ENCODE measurements around the gene COA3. TPM values are rescaled to one million over a fixed set of nuclear protein-coding genes. Genes with fewer than 3 reads are reported as not detected.

COA3 gene
- total and polyA plus RNA-seq, 7 donors: 73.4 to 382 (median 100) TPM

DNA sequence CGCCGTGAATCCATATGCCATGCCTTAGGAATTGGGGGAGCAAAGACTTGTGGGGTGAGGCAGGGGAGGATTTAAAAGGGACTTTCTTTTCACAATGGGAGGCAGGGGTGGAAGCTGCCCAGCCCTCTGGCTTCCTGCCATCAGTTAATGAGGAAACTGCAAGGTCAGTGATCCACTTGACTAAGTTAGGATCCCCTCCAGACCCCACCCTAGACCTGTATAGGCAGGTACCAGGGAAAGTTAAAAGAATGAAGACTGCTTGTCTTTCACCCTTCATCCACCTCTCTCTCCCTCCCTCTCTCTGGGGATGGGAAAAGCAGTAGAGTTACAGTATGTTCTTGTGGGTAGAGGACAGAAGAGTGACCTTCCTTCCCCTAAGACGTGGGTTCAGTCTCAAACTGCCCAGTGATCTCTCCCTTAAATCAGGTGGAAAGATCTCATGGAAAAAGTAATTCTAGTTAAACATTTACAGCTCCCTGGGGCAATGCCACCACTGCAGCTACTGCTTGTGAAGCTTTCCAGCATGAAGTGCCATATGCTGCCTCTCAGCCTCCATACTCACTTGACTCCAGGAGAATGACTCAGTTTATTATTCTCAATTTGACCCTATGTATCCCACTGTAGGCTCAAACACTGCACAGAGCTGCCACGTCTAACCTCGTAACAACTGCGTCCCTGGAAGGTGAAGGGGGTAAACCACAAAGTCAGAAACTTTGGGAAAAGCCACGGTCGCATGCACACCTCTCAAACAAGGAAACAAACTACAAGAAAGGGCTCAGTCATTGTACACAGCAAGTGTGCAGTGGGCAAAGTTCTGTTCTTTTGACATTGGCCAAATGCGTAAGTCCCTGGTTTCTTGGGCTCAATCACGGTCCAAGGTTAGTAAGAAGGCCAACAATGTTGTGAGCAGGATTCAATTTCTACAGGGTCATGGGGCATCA, 1.2 kb downstream of the COA3 start:
- Histone ChIP-seq H3K4me1 (peaks cover 0 to 25% (median 22%) of the 10 kb centered on the region in 4 donors), H3K36me3 (peaks cover 0 to 23% (median 0%) of the 10 kb centered on the region in 4 donors), H3K27ac (peak overlapping the region in 2 of 4 donors; percentile 80), H3K4me3 (peak overlapping the region; percentile 72 to 88 (median 81)), H3K27me3 (no peaks in the 10 kb centered on the region), H3K9me3 (no peaks in the 10 kb centered on the region)
- intact Hi-C loops (cut with DNase I): no loop called here
- WGBS, 2 donors: 18 to 64% methylated on average over 10 of the region's 10 CpGs
- TF ChIP-seq POLR2A (IDR thresholded peaks at IDR 0.05) (peak in 1 of 2 donors; percentile 42), POLR2AphosphoS5 (IDR thresholded peaks at IDR 0.05) (peak in 1 of 4 donors; percentile 41), EP300 (IDR thresholded peaks at IDR 0.05) (no peak), CTCF (IDR thresholded peaks at IDR 0.05) (no peak)
- DNase-seq: no peak

DNA sequence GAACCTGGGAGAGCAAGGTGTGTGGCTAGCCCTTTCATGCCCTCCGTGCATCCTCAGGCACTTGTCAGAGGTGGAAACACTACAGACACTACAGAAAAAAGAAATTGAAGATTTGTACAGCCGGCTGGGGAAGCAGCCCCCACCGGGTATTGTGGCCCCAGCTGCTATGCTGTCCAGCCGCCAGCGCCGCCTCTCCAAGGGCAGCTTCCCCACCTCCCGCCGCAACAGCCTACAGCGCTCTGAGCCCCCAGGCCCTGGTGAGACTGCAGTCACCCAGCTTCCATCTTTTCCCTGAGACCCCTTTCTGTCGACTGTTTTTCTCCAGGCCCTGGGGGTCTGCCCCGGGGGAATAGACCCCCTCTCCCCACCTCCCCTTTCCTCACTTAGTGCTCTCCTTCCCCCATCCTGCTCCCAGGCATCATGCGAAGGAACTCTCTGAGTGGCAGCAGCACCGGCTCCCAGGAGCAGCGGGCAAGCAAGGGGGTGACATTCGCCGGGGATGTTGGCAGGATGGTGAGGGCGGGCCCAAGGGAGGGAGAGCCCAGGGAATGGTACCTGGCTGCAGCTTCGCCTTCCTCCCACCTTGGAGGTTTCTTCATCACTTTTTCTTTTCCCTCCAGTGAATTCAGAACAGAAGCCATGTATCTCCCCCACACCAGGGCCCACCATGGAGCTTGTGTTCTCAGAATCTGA, 2.3 kb downstream of the COA3 start:
- peaks cover 0 to 25% (median 22%) of the 10 kb centered on the region in 4 donors for H3K4me1 ChIP-seq
- no peak overlapping the region for H3K4me3 ChIP-seq
- DNase-seq: no peak
- no peaks in the 10 kb centered on the region for H3K9me3 ChIP-seq
- WGBS, 2 donors: 66 to 88% methylated on average over 18 of the region's 18 CpGs
- TF ChIP-seq POLR2AphosphoS5 (IDR thresholded peaks at IDR 0.05) (no peak), CTCF (IDR thresholded peaks at IDR 0.05) (no peak), POLR2A (IDR thresholded peaks at IDR 0.05) (no peak), EP300 (IDR thresholded peaks at IDR 0.05) (no peak)
- peaks cover 0 to 23% (median 0%) of the 10 kb centered on the region in 4 donors for H3K36me3 ChIP-seq
- H3K27ac ChIP-seq: no peak overlapping the region
- H3K27me3 ChIP-seq: no peaks in the 10 kb centered on the region
- intact Hi-C loops (cut with DNase I): no loop called here

DNA sequence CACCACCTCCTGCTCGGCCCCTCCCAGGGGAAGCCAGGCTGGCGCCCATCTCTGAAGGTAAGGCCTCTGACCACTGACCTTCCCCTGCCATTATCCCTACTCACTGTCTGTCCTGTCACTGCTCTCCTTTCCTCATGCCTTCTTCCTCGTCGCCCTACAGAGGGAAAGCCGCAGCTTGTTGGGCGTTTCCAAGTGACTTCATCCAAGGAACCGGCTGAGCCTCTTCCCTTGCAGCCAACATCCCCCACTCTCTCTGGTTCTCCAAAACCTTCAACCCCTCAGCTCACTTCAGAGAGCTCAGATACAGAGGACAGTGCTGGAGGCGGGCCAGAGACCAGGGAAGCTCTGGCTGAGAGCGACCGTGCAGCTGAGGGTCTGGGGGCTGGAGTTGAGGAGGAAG, 3.0 kb downstream of the COA3 start:
- intact Hi-C loops (cut with DNase I): no loop called here
- no peak overlapping the region for H3K4me3 ChIP-seq
- H3K36me3 ChIP-seq: peaks cover 0 to 23% (median 0%) of the 10 kb centered on the region in 4 donors
- TF ChIP-seq EP300 (IDR thresholded peaks at IDR 0.05) (no peak), POLR2AphosphoS5 (IDR thresholded peaks at IDR 0.05) (no peak), POLR2A (IDR thresholded peaks at IDR 0.05) (no peak), CTCF (IDR thresholded peaks at IDR 0.05) (no peak)
- H3K27me3 ChIP-seq: no peaks in the 10 kb centered on the region
- WGBS, 2 donors: 39 to 80% methylated on average over 10 of the region's 10 CpGs
- DNase-seq: no peak
- no peak overlapping the region for H3K27ac ChIP-seq
- H3K9me3 ChIP-seq: no peaks in the 10 kb centered on the region
- H3K4me1 ChIP-seq: peaks cover 0 to 25% (median 22%) of the 10 kb centered on the region in 4 donors

- Histone ChIP-seq H3K27me3 (no peaks in the 10 kb centered on the region), H3K27ac (no peak overlapping the region), H3K4me1 (peaks cover 0 to 25% (median 22%) of the 10 kb centered on the region in 4 donors), H3K36me3 (peaks cover 0 to 23% (median 0%) of the 10 kb centered on the region in 4 donors), H3K4me3 (no peak overlapping the region), H3K9me3 (no peaks in the 10 kb centered on the region)
- no peak for TF ChIP-seq POLR2AphosphoS5 (IDR thresholded peaks at IDR 0.05)
- no peak for TF ChIP-seq EP300 (IDR thresholded peaks at IDR 0.05)
- no peak for TF ChIP-seq CTCF (IDR thresholded peaks at IDR 0.05)
- TF ChIP-seq POLR2A (IDR thresholded peaks at IDR 0.05): no peak
- no peak for DNase-seq
- 42 to 57% methylated on average over 4 of the region's 4 CpGs for WGBS, 2 donors
- intact Hi-C loops (cut with DNase I): no loop called here
These were observed 3.4 kb downstream of the COA3 start for GRCh38 chr17:42795061-42795460.

Measured in sigmoid colon (tissue), 7 donors.